ENCODE results near the gene FAM81A.
A peak's percentile ranks its signal among the peaks of the same experiment; 100 is the strongest.
"Not testable (repeated sequence)": the region's sequence is repeated elsewhere in the genome, so short reads cannot be mapped to it uniquely, and the experiment has no call there.

The FAM81A gene

GRCh38 chr15:59491062-59491461 lies 53.1 kb downstream of the FAM81A start:
- peak; percentile 5 for DNase-seq

DNA sequence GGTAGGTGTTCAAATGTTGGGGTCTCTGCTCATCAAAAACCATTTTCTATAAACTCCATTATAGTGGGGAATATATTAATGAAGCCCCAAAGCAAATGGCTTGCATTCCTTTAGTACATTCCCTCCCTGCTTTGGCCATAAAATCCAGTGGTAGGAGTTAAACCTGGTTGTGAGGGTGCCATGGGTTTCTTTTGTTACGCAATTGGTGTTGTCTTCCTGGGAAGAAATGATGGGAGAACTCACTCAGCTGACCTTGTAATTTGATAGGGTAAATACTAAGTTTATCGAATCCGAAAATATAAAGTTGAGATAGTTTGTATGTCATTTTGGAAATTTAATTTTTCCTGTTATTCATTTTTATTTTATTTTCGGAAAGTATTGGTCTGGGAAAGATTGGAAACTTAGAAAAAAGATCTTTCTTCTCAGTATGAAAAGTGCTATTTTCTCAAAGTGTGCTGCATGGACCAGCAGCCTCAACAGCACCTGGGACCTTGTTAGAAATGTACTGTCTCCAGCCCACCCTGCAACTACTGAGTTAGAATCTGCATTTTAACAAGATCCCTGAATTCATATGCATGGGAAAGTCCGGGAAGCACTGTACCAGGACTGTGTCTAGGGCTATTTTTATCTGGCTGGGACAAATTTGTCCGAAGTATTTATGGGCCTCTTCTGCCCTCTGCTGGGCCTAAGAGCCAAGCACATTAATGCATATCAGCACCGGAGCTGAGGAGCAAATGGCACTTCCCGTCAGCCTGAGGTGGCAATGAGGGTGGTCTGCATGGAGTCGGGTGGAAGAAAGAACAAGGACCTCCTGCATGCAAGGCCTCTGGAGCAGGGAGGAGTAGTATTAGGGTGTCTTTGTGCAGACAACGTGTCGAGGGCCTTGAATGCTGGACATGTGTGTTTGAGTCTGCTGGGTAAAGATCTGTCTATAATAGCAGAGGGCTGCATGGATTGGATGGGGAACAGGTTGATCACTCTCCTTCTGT lies 54.7 kb downstream of the FAM81A start:
- DNase-seq: peak; percentile 29

GRCh38 chr15:59501597-59501996 lies 63.6 kb downstream of the FAM81A start:
- DNase-seq: peak; percentile 1

- DNase-seq: no peak
Measured at GRCh38 chr15:59515190-59515589, 77.2 kb downstream of the FAM81A start.

DNA sequence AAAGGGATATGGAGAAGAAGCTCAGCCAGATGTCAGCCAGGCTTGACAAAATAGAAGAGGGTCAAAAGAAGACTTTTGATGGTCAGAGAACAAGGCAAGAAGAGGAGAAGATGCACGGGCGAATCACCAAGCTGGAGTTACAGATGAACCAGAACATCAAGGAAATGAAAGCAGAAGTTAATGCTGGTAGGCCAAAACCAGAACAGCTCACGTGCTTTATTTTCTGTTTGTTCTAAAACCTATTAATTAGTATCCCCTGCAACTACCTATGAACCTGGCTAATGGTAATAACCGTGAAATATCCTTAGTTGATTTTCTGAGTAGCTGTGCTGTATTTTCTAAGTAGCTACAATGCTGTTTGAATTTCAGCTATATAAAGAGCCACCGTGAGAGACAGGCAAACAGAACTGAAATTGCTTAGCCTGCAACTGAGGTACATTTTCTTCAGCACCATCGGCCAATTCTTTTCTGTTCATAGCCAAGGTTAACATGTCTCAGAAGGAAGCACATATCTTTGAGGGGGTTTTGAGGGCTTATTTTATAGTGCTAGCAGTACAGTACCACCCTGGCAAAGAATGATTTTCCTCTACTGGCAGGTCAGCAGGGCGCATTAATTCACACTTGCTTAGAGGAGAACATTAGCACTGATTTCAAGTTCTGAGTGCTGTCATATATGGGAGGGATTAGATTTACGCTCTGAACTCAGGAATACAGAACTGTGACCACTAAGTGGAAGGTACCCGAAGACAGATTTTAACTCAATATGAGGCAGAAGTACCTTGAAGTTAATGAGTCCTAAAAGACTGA lies 78.9 kb downstream of the FAM81A start:
- DNase-seq: no peak

GRCh38 chr15:59519329-59519728 lies 81.3 kb downstream of the FAM81A start:
- DNase-seq: no peak

GRCh38 chr15:59521443-59521842 lies 83.5 kb downstream of the FAM81A start:
- no peak for DNase-seq

- peak; percentile 12 for DNase-seq
Measured at GRCh38 chr15:59522988-59523461, 85.0 kb downstream of the FAM81A start.

- no peak for DNase-seq
Measured at GRCh38 chr15:59523702-59524101, 85.7 kb downstream of the FAM81A start.

- DNase-seq: no peak
Measured at GRCh38 chr15:59524331-59524731, 86.3 kb downstream of the FAM81A start.

DNA sequence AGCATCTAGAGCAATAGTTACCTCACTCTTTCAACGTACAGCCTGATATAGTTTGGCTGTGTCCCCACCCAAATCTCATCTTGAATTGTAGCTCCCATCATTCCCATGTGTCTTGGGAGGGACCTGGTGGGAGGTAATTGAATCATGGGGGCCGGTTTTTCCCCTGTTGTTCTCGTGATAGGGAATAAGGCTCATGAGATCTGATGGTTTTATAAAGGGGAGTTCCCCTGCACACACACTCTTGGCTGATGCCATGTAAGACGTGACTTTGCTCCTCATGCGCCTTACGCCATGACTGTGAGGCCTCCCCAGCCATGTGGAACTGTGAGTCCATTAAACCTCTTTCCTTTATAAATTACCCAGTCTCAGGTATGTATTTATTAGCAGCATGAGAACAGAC lies 88.5 kb downstream of the FAM81A start:
- DNase-seq: not testable (repeated sequence)

GRCh38 chr15:59528429-59528828 lies 90.4 kb downstream of the FAM81A start:
- DNase-seq: no peak

- DNase-seq: peak; percentile 17
Measured at GRCh38 chr15:59528961-59529402, 91.0 kb downstream of the FAM81A start.

DNA sequence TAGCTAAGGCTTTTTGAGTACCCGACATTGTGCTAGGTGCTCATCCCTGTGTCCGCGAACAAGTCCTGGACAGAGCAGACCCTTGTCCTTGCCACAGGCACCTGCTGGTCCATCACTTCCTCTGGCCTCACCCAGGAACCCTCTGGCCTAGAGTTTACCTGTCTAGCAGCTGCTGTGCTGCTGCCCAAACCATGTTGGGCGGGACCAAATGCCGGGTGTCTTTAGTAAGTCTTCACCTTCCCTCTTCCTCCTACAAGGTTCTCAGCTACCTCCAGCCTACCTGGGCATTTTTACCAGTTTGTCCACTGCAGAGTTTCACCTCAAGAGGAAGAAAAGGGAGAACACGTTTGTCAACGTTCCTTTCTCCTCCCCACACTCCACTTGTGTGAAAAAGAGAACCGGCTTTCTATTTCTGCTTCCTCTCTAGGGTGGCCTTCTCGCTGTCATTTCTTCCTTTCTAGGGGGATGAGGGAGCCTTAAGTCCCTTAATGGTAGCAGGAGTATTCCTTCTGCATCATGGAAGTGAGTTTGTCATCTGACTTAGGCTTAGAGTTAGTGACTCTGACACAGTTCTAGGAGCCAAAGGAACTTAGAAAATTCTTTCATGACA lies 93.2 kb downstream of the FAM81A start:
- DNase-seq: no peak

DNA sequence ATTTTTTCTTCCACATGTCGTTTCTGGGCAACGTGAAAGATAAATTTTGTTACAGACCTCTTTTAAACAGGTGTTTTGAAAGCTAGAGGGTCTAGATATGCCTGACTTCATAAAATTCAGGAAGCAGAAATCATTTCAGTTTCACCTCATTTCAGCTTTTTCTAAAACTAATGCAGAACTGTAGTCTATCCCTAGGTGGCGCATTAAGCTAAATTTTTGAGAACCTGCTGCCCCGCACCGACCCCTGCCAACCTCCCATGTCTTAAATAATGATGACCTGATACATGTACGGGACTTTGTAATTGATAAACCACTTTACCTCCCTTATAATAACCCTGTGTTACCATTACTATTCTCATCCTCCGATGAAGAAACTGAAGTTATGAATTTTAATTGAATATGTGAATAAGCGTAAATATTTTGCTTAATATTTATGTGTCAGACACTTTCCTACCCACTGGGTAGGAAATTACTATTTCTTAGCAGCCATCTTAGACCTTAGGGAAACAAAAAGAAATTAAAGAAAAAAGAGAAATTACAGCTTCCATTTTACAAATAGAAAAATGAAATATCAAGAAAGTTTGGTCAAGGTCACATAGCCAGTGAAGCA lies 94.9 kb downstream of the FAM81A start:
- peak; percentile 5 for DNase-seq

DNA sequence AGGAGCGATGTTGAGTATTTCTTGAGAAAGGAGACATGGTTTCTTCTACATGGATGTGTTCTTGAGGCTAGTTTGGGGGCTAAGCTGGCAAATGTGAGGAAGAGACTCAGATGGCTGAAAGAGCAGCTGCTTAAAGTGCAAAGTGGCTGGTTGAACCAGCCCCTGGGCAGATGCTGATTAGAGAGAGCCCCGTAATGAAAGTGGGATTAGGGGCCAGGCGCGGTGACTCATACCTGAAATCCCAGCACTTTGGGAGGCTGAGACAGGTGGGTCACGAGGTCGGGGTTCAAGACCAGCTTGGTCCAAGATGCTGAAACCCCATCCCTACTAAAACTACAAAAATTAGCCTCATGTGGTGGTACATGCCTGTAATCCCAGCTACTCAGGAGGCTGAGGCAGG lies 98.6 kb downstream of the FAM81A start:
- DNase-seq: no peak

GRCh38 chr15:59537403-59537802 lies 99.4 kb downstream of the FAM81A start:
- no peak for DNase-seq

DNA sequence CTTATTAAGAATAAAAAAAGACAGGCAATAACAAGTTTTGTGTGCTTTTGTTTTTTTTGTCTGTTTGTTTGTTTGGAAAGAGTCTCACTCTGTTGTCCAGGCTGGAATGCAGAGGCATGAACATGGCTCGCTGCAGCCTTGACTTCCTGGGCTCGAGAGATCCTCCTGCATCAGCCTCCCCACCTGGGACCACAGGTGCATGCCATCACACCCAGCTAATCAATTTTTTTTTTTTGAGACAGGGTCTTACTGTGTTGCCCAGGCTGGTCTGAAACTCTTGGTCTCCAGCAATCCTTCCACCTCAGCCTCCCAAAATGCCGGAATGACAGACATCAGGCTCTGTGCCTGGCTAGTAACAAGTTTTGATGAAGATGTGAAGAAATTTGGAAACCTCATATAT lies 100.5 kb downstream of the FAM81A start:
- DNase-seq: no peak

GRCh38 chr15:59539799-59540198 lies 101.8 kb downstream of the FAM81A start:
- DNase-seq: no peak

- no peak for DNase-seq
Measured at GRCh38 chr15:59540654-59541053, 102.7 kb downstream of the FAM81A start.

GRCh38 chr15:59541750-59542149 lies 103.8 kb downstream of the FAM81A start:
- DNase-seq: no peak

GRCh38 chr15:59543721-59544547 lies 105.9 kb downstream of the FAM81A start:
- no peak for DNase-seq
